Keratinocyte (primary cell): ENCODE measurements around the gene MAMDC2.

Source experiments
- CTCF ChIP-seq, 3 experiments: IDR thresholded peaks in 1 of 3; conservative IDR thresholded peaks in 1 of 3; optimal IDR thresholded peaks in 1 of 3; 2 replicates in 2 of 3; 3 replicates in 1 of 3; pipeline versions ENCODE3 to v1.5.1; 2011; ENCODE audit warnings: low read length in 3 of 3, mild to moderate bottlenecking in 3 of 3, moderate library complexity in 2 of 3, control low read depth in 1 of 3, inconsistent platforms in 1 of 3; ENCODE audit not compliant: insufficient read depth in 2 of 3; ENCODE audit errors: extremely low read depth in 1 of 3
- EZH2 ChIP-seq: IDR thresholded peaks from one replicate; pipeline ENCODE4 v1.6.1; 2012; ENCODE audit warnings: inconsistent platforms, mild to moderate bottlenecking, low read length, moderate library complexity

GRCh38 chr9:70256123-70256551 is 212.5 kb downstream of the MAMDC2 start:
- no peak for TF ChIP-seq CTCF (optimal IDR thresholded peaks at IDR 0.05 in 1 of 3, IDR thresholded peaks at IDR 0.05 in 1 of 3, conservative IDR thresholded peaks at IDR 0.05 in 1 of 3; ENCODE audit: extremely low read depth in 1 of 3, insufficient read depth in 2 of 3, low read length in 3 of 3)
- TF ChIP-seq EZH2, result no peak
